ENCODE results near the gene NR2C2. TPM values are rescaled to one million over a fixed set of nuclear protein-coding genes. Genes with fewer than 3 reads are reported as not detected.
A peak's percentile ranks its signal among the peaks of the same experiment; 100 is the strongest.

Gene NR2C2
- total RNA-seq, 1 donor from 2014 or later: 15.0 TPM

GRCh38 chr3:15056676-15057404, 109.5 kb downstream of the NR2C2 start:
- TF ChIP-seq CTCF (IDR thresholded peaks at IDR 0.05; ENCODE audit: insufficient read depth, low read length, severe bottlenecking): no peak
- FAIRE-seq (no peak), DNase-seq (ENCODE audit: low read depth) (no peak)
- Histone ChIP-seq H3K27me3 (ENCODE audit: control insufficient read depth, insufficient read depth, low read length) (no peaks in the 10 kb centered on the region), H3K36me3 (ENCODE audit: control insufficient read depth, insufficient read depth, low read length) (peaks cover 19% of the 10 kb centered on the region), H3K4me3 (ENCODE audit: low read depth, low read length) (no peak overlapping the region)

DNA sequence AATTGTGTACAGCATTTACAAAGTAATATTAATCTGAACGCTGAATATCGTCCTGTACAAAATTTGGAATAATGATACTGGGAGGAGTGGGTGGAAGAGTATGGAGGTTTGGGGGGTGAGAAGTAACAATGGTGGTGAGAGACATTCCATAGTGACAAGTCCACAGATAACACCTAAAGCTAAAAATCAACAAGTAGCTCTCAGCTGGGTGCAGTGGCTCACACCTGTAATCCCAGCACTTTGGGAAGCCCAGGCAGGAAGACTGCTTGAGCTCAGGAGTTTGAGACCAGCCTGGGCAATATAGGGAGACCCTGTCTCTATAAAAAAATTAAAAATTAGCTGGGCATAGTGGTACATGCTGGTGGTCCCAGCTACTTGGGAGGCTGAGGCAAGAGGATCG, 112.6 kb downstream of the NR2C2 start:
- no peak for DNase-seq (ENCODE audit: low read depth)
- Histone ChIP-seq H3K4me3 (ENCODE audit: low read depth, low read length) (no peak overlapping the region), H3K36me3 (ENCODE audit: control insufficient read depth, insufficient read depth, low read length) (peaks cover 15% of the 10 kb centered on the region), H3K27me3 (ENCODE audit: control insufficient read depth, insufficient read depth, low read length) (no peaks in the 10 kb centered on the region)
- TF ChIP-seq CTCF (IDR thresholded peaks at IDR 0.05; ENCODE audit: insufficient read depth, low read length, severe bottlenecking): no peak
- FAIRE-seq: no peak

DNA sequence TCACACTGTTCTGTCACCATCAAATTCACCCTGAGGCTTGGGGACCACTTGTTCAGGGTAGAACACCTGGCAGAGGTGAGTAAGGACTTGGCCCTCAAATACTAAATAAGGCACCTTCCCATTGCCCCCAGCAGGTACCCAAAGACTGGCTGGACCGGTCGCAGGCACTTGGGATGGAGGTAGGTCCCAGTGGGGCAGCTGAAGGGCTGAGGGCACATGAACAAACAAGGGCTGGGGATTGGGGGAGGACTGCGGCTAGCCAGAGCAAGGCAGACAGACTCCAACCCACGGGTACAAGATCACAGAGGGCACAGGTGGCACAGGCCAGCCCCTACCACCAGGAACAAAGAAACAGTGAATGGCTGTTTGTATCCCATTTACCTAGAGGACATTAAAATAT, 115.9 kb downstream of the NR2C2 start:
- no peaks in the 10 kb centered on the region for H3K27me3 ChIP-seq (ENCODE audit: control insufficient read depth, insufficient read depth, low read length)
- no peak for TF ChIP-seq CTCF (IDR thresholded peaks at IDR 0.05; ENCODE audit: insufficient read depth, low read length, severe bottlenecking)
- FAIRE-seq (no peak), DNase-seq (ENCODE audit: low read depth) (no peak)
- H3K36me3 ChIP-seq (ENCODE audit: control insufficient read depth, insufficient read depth, low read length): peaks cover 9% of the 10 kb centered on the region
- H3K4me3 ChIP-seq (ENCODE audit: low read depth, low read length): no peak overlapping the region

DNA sequence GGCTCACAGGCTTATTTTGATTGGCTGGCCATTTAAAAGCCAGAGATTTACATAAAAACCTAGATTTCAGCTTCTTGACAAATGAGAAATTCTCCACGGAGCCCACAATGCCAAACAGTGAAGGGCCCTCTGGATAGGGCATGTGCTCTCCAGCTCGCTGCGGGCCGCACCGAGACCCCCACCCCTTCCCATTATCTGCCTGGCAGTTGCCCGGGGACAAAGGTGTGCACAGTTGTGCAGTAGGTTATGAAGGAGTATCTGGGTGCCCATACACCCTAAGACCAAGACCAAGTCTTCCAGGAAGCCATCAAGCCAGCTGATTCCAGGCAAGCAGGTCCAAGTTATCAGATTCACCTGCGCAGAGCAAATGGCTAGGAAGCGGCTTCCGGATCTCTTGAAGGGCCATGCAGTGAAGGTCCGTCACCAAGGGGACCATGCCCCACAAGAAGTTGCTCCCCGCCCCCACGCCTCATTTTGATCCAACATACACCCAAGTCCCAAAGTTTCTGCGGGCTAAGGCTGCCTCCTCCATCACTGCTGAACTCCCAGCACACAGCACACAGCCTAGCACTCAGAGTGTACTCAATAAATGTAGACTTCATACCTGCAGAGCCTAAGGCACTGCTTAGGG, 116.4 kb downstream of the NR2C2 start:
- Histone ChIP-seq H3K4me3 (ENCODE audit: low read depth, low read length) (peak overlapping the region; percentile 97), H3K36me3 (ENCODE audit: control insufficient read depth, insufficient read depth, low read length) (peaks cover 5% of the 10 kb centered on the region), H3K27me3 (ENCODE audit: control insufficient read depth, insufficient read depth, low read length) (no peaks in the 10 kb centered on the region)
- no peak for FAIRE-seq
- DNase-seq (ENCODE audit: low read depth): no peak
- TF ChIP-seq CTCF (IDR thresholded peaks at IDR 0.05; ENCODE audit: insufficient read depth, low read length, severe bottlenecking): no peak

DNA sequence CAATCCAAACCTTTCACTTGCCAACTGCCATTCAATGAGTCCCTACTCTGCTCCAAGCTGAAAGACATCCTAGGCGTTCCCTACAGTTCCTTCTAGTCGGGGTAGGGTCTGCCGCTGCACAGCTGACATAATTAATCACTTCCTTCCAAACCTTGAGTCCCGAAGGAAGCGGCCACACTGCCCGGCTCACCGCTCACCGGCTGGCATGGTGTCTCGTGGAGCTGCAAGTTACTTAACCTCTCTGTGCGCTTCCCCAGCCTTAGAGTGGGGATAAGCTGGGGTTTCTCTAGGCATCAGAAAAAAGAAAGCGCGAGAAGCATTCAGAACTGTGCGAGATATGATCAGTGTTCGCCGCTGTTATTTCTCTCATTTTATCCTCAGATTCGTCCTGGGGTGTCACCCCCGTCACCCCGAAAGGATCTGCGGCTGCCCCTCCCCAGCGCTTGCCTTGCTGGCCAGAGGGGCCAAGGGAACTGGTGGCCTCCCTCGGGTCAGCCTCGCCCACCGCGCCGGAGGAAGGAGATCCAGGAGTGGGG, 117.0 kb downstream of the NR2C2 start:
- no peak for FAIRE-seq
- peak; percentile 30 for DNase-seq (ENCODE audit: low read depth)
- Histone ChIP-seq H3K4me3 (ENCODE audit: low read depth, low read length) (peak overlapping the region; percentile 97), H3K27me3 (ENCODE audit: control insufficient read depth, insufficient read depth, low read length) (no peaks in the 10 kb centered on the region), H3K36me3 (ENCODE audit: control insufficient read depth, insufficient read depth, low read length) (no peaks in the 10 kb centered on the region)
- TF ChIP-seq CTCF (IDR thresholded peaks at IDR 0.05; ENCODE audit: insufficient read depth, low read length, severe bottlenecking): no peak

Measured in bronchial epithelial cell (primary cell).